ENCODE results near the gene ACVR2A. TPM values are rescaled to one million over a fixed set of nuclear protein-coding genes. Genes with fewer than 3 reads are reported as not detected.
A peak's percentile ranks its signal among the peaks of the same experiment; 100 is the strongest.

ACVR2A gene
- total and polyA plus RNA-seq, 3 experiments from 2014 or later = 1.4 to 3.2 (median 2.5) TPM

GRCh38 chr2:147933931-147934330 lies 89.1 kb downstream of the ACVR2A start:
- POLR2A ChIA-PET = no interaction called here
- H3K4me1 Mint-ChIP-seq = no peaks in the 10 kb centered on the region
- Histone ChIP-seq H3K4me1 (ENCODE audit: insufficient read depth, low read length) (no peaks in the 10 kb centered on the region), H3K36me3 (ENCODE audit: insufficient read depth, low read length) (peaks cover 21% of the 10 kb centered on the region), H3K27me3 (ENCODE audit: insufficient read depth, low read length, poor library complexity, severe bottlenecking) (no peaks in the 10 kb centered on the region), H3K27ac (ENCODE audit: low read depth, low read length) (no peak overlapping the region), H3K9me3 (ENCODE audit: low read length) (no peaks in the 10 kb centered on the region), H3K4me3 (ENCODE audit: low read length) (no peak overlapping the region)
- no peak for DNase-seq
- H3K27ac Mint-ChIP-seq = no peak overlapping the region
- H3K4me3 Mint-ChIP-seq = no peak overlapping the region
- CTCF ChIA-PET = no interaction called here
- no peaks in the 10 kb centered on the region for H3K27me3 Mint-ChIP-seq
- H3K36me3 Mint-ChIP-seq = peaks cover 0 to 59% (median 12%) of the 10 kb centered on the region in 3 donors
- H3K9me3 Mint-ChIP-seq = no peaks in the 10 kb centered on the region

GRCh38 chr2:147934881-147935620 lies 90.2 kb downstream of the ACVR2A start:
- DNase-seq = no peak
- Mint-ChIP-seq H3K27me3 (no peaks in the 10 kb centered on the region), H3K27ac (no peak overlapping the region), H3K36me3 (peaks cover 0 to 60% (median 12%) of the 10 kb centered on the region in 3 donors), H3K9me3 (no peaks in the 10 kb centered on the region), H3K4me3 (no peak overlapping the region), H3K4me1 (no peaks in the 10 kb centered on the region)
- Histone ChIP-seq H3K36me3 (ENCODE audit: insufficient read depth, low read length) (peaks cover 21% of the 10 kb centered on the region), H3K9me3 (ENCODE audit: low read length) (no peaks in the 10 kb centered on the region), H3K4me1 (ENCODE audit: insufficient read depth, low read length) (no peaks in the 10 kb centered on the region), H3K27ac (ENCODE audit: low read depth, low read length) (no peak overlapping the region), H3K27me3 (ENCODE audit: insufficient read depth, low read length, poor library complexity, severe bottlenecking) (no peaks in the 10 kb centered on the region), H3K4me3 (ENCODE audit: low read length) (no peak overlapping the region)
- ChIA-PET CTCF (interaction anchor here (2.7 kb wide), 1 partner anchor 574 kb away, joined by 13 read pairs; no protein-coding TSS in a partner anchor), POLR2A (no interaction called here)

- ChIA-PET CTCF (interaction anchor here (1.0 to 1.3 kb wide), 2 partner anchors 571 to 706 kb away, joined by 3 to 5 read pairs; partner anchors contain the start of gene EPC2), POLR2A (no interaction called here)
- Mint-ChIP-seq H3K4me3 (no peak overlapping the region), H3K36me3 (peaks cover 4 to 72% (median 20%) of the 10 kb centered on the region in 3 donors), H3K27me3 (no peaks in the 10 kb centered on the region), H3K27ac (no peak overlapping the region), H3K4me1 (no peaks in the 10 kb centered on the region), H3K9me3 (no peaks in the 10 kb centered on the region)
- Histone ChIP-seq H3K4me1 (ENCODE audit: insufficient read depth, low read length) (no peaks in the 10 kb centered on the region), H3K36me3 (ENCODE audit: insufficient read depth, low read length) (peaks cover 21% of the 10 kb centered on the region), H3K9me3 (ENCODE audit: low read length) (no peaks in the 10 kb centered on the region), H3K4me3 (ENCODE audit: low read length) (no peak overlapping the region), H3K27me3 (ENCODE audit: insufficient read depth, low read length, poor library complexity, severe bottlenecking) (no peaks in the 10 kb centered on the region), H3K27ac (ENCODE audit: low read depth, low read length) (no peak overlapping the region)
- DNase-seq = peak in 2 of 5 donors; percentile 15 to 21
These were observed 93.0 kb downstream of the ACVR2A start for GRCh38 chr2:147937744-147938349.

GRCh38 chr2:147939313-147939712 lies 94.5 kb downstream of the ACVR2A start:
- POLR2A ChIA-PET = no interaction called here
- no peak for DNase-seq
- H3K36me3 ChIP-seq (ENCODE audit: insufficient read depth, low read length) = peaks cover 19% of the 10 kb centered on the region
- Mint-ChIP-seq H3K9me3 (no peaks in the 10 kb centered on the region), H3K4me1 (no peaks in the 10 kb centered on the region), H3K27ac (peak overlapping the region in 6 of 8 donors; percentile 10 to 59 (median 44)), H3K4me3 (no peak overlapping the region), H3K27me3 (no peaks in the 10 kb centered on the region), H3K36me3 (peaks cover 4 to 74% (median 31%) of the 10 kb centered on the region in 3 donors)
- H3K9me3 ChIP-seq (ENCODE audit: low read length) = no peaks in the 10 kb centered on the region
- CTCF ChIA-PET = interaction anchor here (0.8 kb wide), 1 partner anchor 570 kb away, joined by 3 read pairs; no protein-coding TSS in a partner anchor
- H3K27me3 ChIP-seq (ENCODE audit: insufficient read depth, low read length, poor library complexity, severe bottlenecking) = no peaks in the 10 kb centered on the region
- H3K4me1 ChIP-seq (ENCODE audit: insufficient read depth, low read length) = no peaks in the 10 kb centered on the region
- H3K27ac ChIP-seq (ENCODE audit: low read depth, low read length) = no peak overlapping the region
- no peak overlapping the region for H3K4me3 ChIP-seq (ENCODE audit: low read length)

GRCh38 chr2:147945660-147946059 lies 100.8 kb downstream of the ACVR2A start:
- H3K9me3 Mint-ChIP-seq = no peaks in the 10 kb centered on the region
- H3K4me3 ChIP-seq (ENCODE audit: low read length) = no peak overlapping the region
- no peaks in the 10 kb centered on the region for H3K36me3 ChIP-seq (ENCODE audit: insufficient read depth, low read length)
- H3K4me1 ChIP-seq (ENCODE audit: insufficient read depth, low read length) = no peaks in the 10 kb centered on the region
- H3K4me3 Mint-ChIP-seq = no peak overlapping the region
- no peaks in the 10 kb centered on the region for H3K27me3 ChIP-seq (ENCODE audit: insufficient read depth, low read length, poor library complexity, severe bottlenecking)
- no peak overlapping the region for H3K27ac Mint-ChIP-seq
- DNase-seq = no peak
- POLR2A ChIA-PET = no interaction called here
- H3K4me1 Mint-ChIP-seq = no peaks in the 10 kb centered on the region
- H3K9me3 ChIP-seq (ENCODE audit: low read length) = no peaks in the 10 kb centered on the region
- no peak overlapping the region for H3K27ac ChIP-seq (ENCODE audit: low read depth, low read length)
- peaks cover 4 to 60% (median 26%) of the 10 kb centered on the region in 3 donors for H3K36me3 Mint-ChIP-seq
- CTCF ChIA-PET = interaction anchor here (1.1 kb wide), 1 partner anchor 564 kb away, joined by 5 read pairs; no protein-coding TSS in a partner anchor
- no peaks in the 10 kb centered on the region for H3K27me3 Mint-ChIP-seq

GRCh38 chr2:147952118-147952517 lies 107.3 kb downstream of the ACVR2A start:
- H3K36me3 Mint-ChIP-seq = peaks cover 9 to 48% (median 17%) of the 10 kb centered on the region in 3 donors
- Histone ChIP-seq H3K27me3 (ENCODE audit: insufficient read depth, low read length, poor library complexity, severe bottlenecking) (no peaks in the 10 kb centered on the region), H3K4me3 (ENCODE audit: low read length) (no peak overlapping the region), H3K36me3 (ENCODE audit: insufficient read depth, low read length) (no peaks in the 10 kb centered on the region), H3K9me3 (ENCODE audit: low read length) (no peaks in the 10 kb centered on the region), H3K4me1 (ENCODE audit: insufficient read depth, low read length) (no peaks in the 10 kb centered on the region), H3K27ac (ENCODE audit: low read depth, low read length) (no peak overlapping the region)
- DNase-seq = no peak
- no peaks in the 10 kb centered on the region for H3K27me3 Mint-ChIP-seq
- CTCF ChIA-PET = no interaction called here
- no peak overlapping the region for H3K4me3 Mint-ChIP-seq
- H3K27ac Mint-ChIP-seq = no peak overlapping the region
- H3K9me3 Mint-ChIP-seq = no peaks in the 10 kb centered on the region
- no peaks in the 10 kb centered on the region for H3K4me1 Mint-ChIP-seq
- POLR2A ChIA-PET = no interaction called here

- Mint-ChIP-seq H3K27me3 (no peaks in the 10 kb centered on the region), H3K9me3 (peaks cover 17 to 27% (median 26%) of the 10 kb centered on the region in 5 donors), H3K27ac (no peak overlapping the region), H3K4me1 (peaks cover 5 to 27% (median 7%) of the 10 kb centered on the region in 3 donors), H3K4me3 (no peak overlapping the region), H3K36me3 (peaks cover 54 to 72% (median 57%) of the 10 kb centered on the region in 3 donors)
- Histone ChIP-seq H3K36me3 (ENCODE audit: insufficient read depth, low read length) (peaks cover 5% of the 10 kb centered on the region), H3K4me1 (ENCODE audit: insufficient read depth, low read length) (no peaks in the 10 kb centered on the region), H3K27me3 (ENCODE audit: insufficient read depth, low read length, poor library complexity, severe bottlenecking) (no peaks in the 10 kb centered on the region), H3K9me3 (ENCODE audit: low read length) (no peaks in the 10 kb centered on the region), H3K4me3 (ENCODE audit: low read length) (no peak overlapping the region), H3K27ac (ENCODE audit: low read depth, low read length) (no peak overlapping the region)
- no peak for DNase-seq
- ChIA-PET POLR2A (no interaction called here), CTCF (no interaction called here)
These were observed 123.7 kb downstream of the ACVR2A start for GRCh38 chr2:147968571-147968970.

- Histone ChIP-seq H3K36me3 (ENCODE audit: insufficient read depth, low read length) (no peaks in the 10 kb centered on the region), H3K27me3 (ENCODE audit: insufficient read depth, low read length, poor library complexity, severe bottlenecking) (no peaks in the 10 kb centered on the region), H3K4me1 (ENCODE audit: insufficient read depth, low read length) (no peaks in the 10 kb centered on the region), H3K9me3 (ENCODE audit: low read length) (no peaks in the 10 kb centered on the region), H3K4me3 (ENCODE audit: low read length) (no peak overlapping the region), H3K27ac (ENCODE audit: low read depth, low read length) (no peak overlapping the region)
- Mint-ChIP-seq H3K36me3 (peaks cover 13 to 37% (median 18%) of the 10 kb centered on the region in 3 donors), H3K4me3 (no peak overlapping the region), H3K4me1 (peaks cover 21 to 58% (median 39%) of the 10 kb centered on the region in 3 donors), H3K27me3 (no peaks in the 10 kb centered on the region), H3K9me3 (peaks cover 0 to 10% (median 0%) of the 10 kb centered on the region in 5 donors), H3K27ac (no peak overlapping the region)
- CTCF ChIA-PET = no interaction called here
- DNase-seq = no peak
- POLR2A ChIA-PET = no interaction called here
These were observed 131.3 kb downstream of the ACVR2A start for GRCh38 chr2:147976102-147976501.

Measured in CD8-positive, alpha-beta memory T cell (primary cell).